Endothelial cell of umbilical vein (primary cell): ENCODE data around the gene FAM234B. TPM values are rescaled to one million over a fixed set of nuclear protein-coding genes. Genes with fewer than 3 reads are reported as not detected.

Source experiments
- BruUV-seq: library from RNA; stranded (reverse); fragments of 400-500 nt; replicated peaks from 2 replicates; lab custom pipeline; 2021; lab: Mats Ljungman, UMichigan
- CTCF ChIA-PET: fragments of 300-600, 350-600 bp; sonication (Branson Sonifier 250); formaldehyde crosslinking; loops from one replicate; lab custom pipeline; 2021; ENCODE audit warnings: antibody characterized with exemption, inconsistent platforms; lab: Charles Lee
- POLR2A ChIA-PET: fragments of 300-600, 350-600 bp; sonication (Branson Sonifier 250); formaldehyde crosslinking; loops from one replicate; lab custom pipeline; 2021; ENCODE audit warnings: antibody characterized with exemption, inconsistent platforms; lab: Charles Lee
- DNase-seq: peaks from one replicate; pipeline ENCODE4 v3.0.0-alpha.2; 2011; ENCODE audit warnings: low read depth, low spot score
- FAIRE-seq: peaks from 2 replicates; lab custom pipeline; 2011; peaks lifted over from hg19 to GRCh38; lab: Jason Lieb, UNC
- H2AFZ ChIP-seq: 2 replicates; pipeline ENCODE4 v1.6.0; 2012; ENCODE audit warnings: low read depth, low read length, control low read depth, inconsistent platforms
- H3K27ac ChIP-seq: 2 replicates; pipeline ENCODE4 v1.5.1; 2011; ENCODE audit warnings: low read depth, mild to moderate bottlenecking, control low read depth, low read length, moderate library complexity; ENCODE audit not compliant: insufficient read depth
- H3K27me3 ChIP-seq, 2 experiments: 2 replicates each; pipeline versions ENCODE4 v1.6.0 to v1.6.1; 2011; ENCODE audit warnings: low read length in 2 of 2, mixed read lengths in 1 of 2; ENCODE audit not compliant: control insufficient read depth in 2 of 2, insufficient read depth in 2 of 2
- H3K36me3 ChIP-seq, 2 experiments: 2 replicates in 1 of 2; 3 replicates in 1 of 2; pipeline ENCODE4 v1.5.1; 2011; ENCODE audit warnings: low read length in 2 of 2, mild to moderate bottlenecking in 1 of 2, moderate library complexity in 1 of 2; ENCODE audit not compliant: control insufficient read depth in 2 of 2, insufficient read depth in 2 of 2; ENCODE audit errors: extremely low read depth in 1 of 2
- H3K4me1 ChIP-seq: 3 replicates; pipeline ENCODE4 v1.5.1; 2011; ENCODE audit warnings: mild to moderate bottlenecking, low read length; ENCODE audit not compliant: control insufficient read depth, insufficient read depth; ENCODE audit errors: extremely low read depth
- H3K4me2 ChIP-seq: 2 replicates; pipeline ENCODE4 v1.6.1; 2011; ENCODE audit warnings: low read length, control low read depth, mixed read lengths; ENCODE audit not compliant: insufficient read depth
- H3K4me3 ChIP-seq, 3 experiments: fragments of 200-600 bp in 1 of 3; sonication (generic), shearing (Covaris generic) in 1 of 3; replicated peaks in 1 of 3; 2 replicates each; pipeline ENCODE4 v1.5.1; 2011 to 2016; ENCODE audit warnings: control low read depth in 3 of 3, low read length in 3 of 3, mild to moderate bottlenecking in 2 of 3, inconsistent platforms in 1 of 3, low read depth in 1 of 3, moderate library complexity in 1 of 3; ENCODE audit not compliant: insufficient read depth in 1 of 3
- H3K79me2 ChIP-seq: 2 replicates; pipeline ENCODE4 v1.6.0; 2012; ENCODE audit warnings: low read length, inconsistent platforms; ENCODE audit not compliant: control insufficient read depth, insufficient read depth
- H3K9ac ChIP-seq: replicated peaks from 2 replicates; pipeline ENCODE3; 2011; ENCODE audit warnings: low read length, control low read depth; ENCODE audit not compliant: insufficient read depth; ENCODE audit errors: extremely low read depth
- H3K9me1 ChIP-seq: replicated peaks from 3 replicates; pipeline ENCODE4 v1.6.0; 2011; ENCODE audit warnings: mild to moderate bottlenecking, low read length; ENCODE audit not compliant: control insufficient read depth, insufficient read depth; ENCODE audit errors: extremely low read depth
- H3K9me3 ChIP-seq: replicated peaks from 2 replicates; pipeline ENCODE4 v1.5.1; 2012; ENCODE audit warnings: low read length, inconsistent platforms; ENCODE audit not compliant: control insufficient read depth, insufficient read depth
- H4K20me1 ChIP-seq: replicated peaks from 2 replicates; pipeline ENCODE3; 2011; ENCODE audit warnings: mild to moderate bottlenecking, low read length; ENCODE audit not compliant: control insufficient read depth, insufficient read depth; ENCODE audit errors: extremely low read depth
- EZH2 ChIP-seq: IDR thresholded peaks from 2 replicates; pipeline ENCODE4 v1.6.1; 2012; ENCODE audit warnings: borderline replicate concordance, low read depth, mild to moderate bottlenecking, moderate library complexity, low read length, inconsistent platforms; ENCODE audit not compliant: severe bottlenecking
- GATA2 ChIP-seq: IDR thresholded peaks from 2 replicates; pipeline ENCODE4 v1.7.0; 2011; ENCODE audit warnings: low read depth, mild to moderate bottlenecking, moderate library complexity, mixed read lengths, low read length; ENCODE audit not compliant: insufficient read length, insufficient read depth
- MYC ChIP-seq: IDR thresholded peaks from one replicate; pipeline ENCODE4 v1.6.1; 2011; ENCODE audit warnings: mild to moderate bottlenecking, low read depth, low read length
- POLR2A ChIP-seq: IDR thresholded peaks from 2 replicates; pipeline ENCODE4 v1.6.1; 2012; ENCODE audit warnings: low read depth, mild to moderate bottlenecking, control low read depth, low read length
- POLR2AphosphoS5 ChIP-seq: IDR thresholded peaks from 2 replicates; pipeline ENCODE4 v1.6.1; 2012; ENCODE audit warnings: low read depth, mild to moderate bottlenecking, control low read depth, low read length, moderate library complexity; ENCODE audit not compliant: insufficient read depth
- dilution Hi-C: fragments of 300-500 bp; cut with MboI; formaldehyde crosslinking; loops from one replicate; pipeline ENCODE4 v1.15.0; 2019; ENCODE audit warnings: low sequenced_read_pairs; ENCODE audit not compliant: extremely low pct_ligation_motif_present
- intact Hi-C: fragments of 100-400 bp; cut with micrococcal nuclease; formaldehyde crosslinking; loops from one replicate; pipeline ENCODE4 v1.10.0; 2022
- polyA plus RNA-seq, 4 experiments: library from polyadenylated mRNA; depleted of rRNA in 3 of 4; stranded (reverse) in 3 of 4; unstranded in 1 of 4; fragments of >200 nt; gene quantifications; 2 replicates each; pipeline versions ENCODE4 v1.2.1 to v1.2.3, GENCODE V29; 2011 to 2012; ENCODE audit warnings: missing spikeins in 1 of 4
- total RNA-seq: library from RNA; stranded (reverse); gene quantifications from 2 replicates; pipeline ENCODE4 v1.2.3, GENCODE V29; 2021
- TF ChIP-seq, protein P1 (sequence below), 2 donors: IDR thresholded peaks; 1 replicate in 1 of 2; 2 replicates in 1 of 2; pipeline ENCODE4 v1.5.1; 2011; ENCODE audit warnings: low read length in 2 of 2, mild to moderate bottlenecking in 2 of 2, moderate library complexity in 2 of 2, control low read depth in 1 of 2, inconsistent platforms in 1 of 2, low read depth in 1 of 2; ENCODE audit not compliant: insufficient read depth in 1 of 2; ENCODE audit errors: extremely low read depth in 1 of 2

FAM234B gene
- total and polyA plus RNA-seq, 2 donors (not counting 3 experiments of a cell fraction or from before 2014, with no cell fraction given): 4.9 to 13.2 TPM

DNA sequence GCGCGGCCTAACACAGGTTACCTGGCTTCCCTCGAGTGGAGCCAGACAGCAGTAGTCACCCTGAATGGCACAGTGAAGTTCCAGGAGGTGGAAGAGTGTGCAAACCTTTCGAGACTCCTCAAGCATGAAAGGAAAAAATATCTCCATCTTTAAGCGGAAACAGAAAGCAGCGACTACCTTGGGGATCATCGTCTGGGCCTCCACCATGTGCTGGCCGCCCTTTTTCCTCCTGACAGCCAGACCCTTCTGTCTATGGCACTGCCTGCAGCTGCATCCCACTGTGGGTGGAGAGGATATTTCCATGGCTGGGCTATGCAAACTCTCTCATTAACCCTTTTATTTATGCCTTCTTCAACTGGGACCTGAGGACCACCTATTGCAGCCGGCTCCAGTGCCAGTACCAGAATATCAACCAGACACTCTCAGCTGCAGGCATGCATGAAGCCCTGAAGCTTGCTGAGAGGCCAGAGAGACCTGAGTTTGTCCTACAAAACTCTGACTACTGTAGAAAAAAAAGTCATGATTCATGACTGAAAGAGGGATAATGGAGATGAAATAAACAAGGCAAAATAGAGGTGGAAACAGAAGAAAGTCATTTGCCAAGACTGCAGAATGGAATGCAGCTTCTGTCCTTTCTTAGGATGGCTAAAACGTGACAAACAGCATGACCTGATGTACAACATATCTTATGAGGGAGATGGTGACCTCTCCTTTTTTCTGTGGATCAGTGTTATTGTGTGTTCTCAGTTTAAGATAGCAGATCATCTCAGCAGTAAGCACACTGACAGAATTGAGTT lies 41.7 kb upstream of the FAM234B start:
- ChIA-PET CTCF (interaction anchor here (0.8 to 0.9 kb wide), 2 partner anchors 206 to 210 kb away, joined by 3 to 4 read pairs; no protein-coding TSS in a partner anchor), POLR2A (no interaction called here)
- no peaks in the 10 kb centered on the region for H3K36me3 ChIP-seq
- TF ChIP-seq MYC: no peak
- TF ChIP-seq EZH2: no peak
- TF ChIP-seq, protein P1, sequence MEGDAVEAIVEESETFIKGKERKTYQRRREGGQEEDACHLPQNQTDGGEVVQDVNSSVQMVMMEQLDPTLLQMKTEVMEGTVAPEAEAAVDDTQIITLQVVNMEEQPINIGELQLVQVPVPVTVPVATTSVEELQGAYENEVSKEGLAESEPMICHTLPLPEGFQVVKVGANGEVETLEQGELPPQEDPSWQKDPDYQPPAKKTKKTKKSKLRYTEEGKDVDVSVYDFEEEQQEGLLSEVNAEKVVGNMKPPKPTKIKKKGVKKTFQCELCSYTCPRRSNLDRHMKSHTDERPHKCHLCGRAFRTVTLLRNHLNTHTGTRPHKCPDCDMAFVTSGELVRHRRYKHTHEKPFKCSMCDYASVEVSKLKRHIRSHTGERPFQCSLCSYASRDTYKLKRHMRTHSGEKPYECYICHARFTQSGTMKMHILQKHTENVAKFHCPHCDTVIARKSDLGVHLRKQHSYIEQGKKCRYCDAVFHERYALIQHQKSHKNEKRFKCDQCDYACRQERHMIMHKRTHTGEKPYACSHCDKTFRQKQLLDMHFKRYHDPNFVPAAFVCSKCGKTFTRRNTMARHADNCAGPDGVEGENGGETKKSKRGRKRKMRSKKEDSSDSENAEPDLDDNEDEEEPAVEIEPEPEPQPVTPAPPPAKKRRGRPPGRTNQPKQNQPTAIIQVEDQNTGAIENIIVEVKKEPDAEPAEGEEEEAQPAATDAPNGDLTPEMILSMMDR (IDR thresholded peaks at IDR 0.05; ENCODE audit: extremely low read depth in 1 of 2, insufficient read depth in 1 of 2, low read depth in 1 of 2, low read length in 2 of 2): no peak
- no peak for TF ChIP-seq POLR2AphosphoS5
- TF ChIP-seq GATA2: no peak
- no peak for TF ChIP-seq POLR2A
- H3K79me2 ChIP-seq: peaks cover 5% of the 10 kb centered on the region
- H4K20me1 ChIP-seq: no peaks in the 10 kb centered on the region
- DNase-seq (no peak), FAIRE-seq (no peak)
- intact Hi-C loops: no loop called here
- H3K4me1 ChIP-seq: peaks cover 22% of the 10 kb centered on the region
- H2AFZ ChIP-seq: no peak overlapping the region
- no TSS peak for BruUV-seq
- no peaks in the 10 kb centered on the region for H3K9me1 ChIP-seq
- no peak overlapping the region for H3K4me2 ChIP-seq
- H3K27me3 ChIP-seq: no peaks in the 10 kb centered on the region
- H3K9me3 ChIP-seq: no peaks in the 10 kb centered on the region
- H3K27ac ChIP-seq: no peak overlapping the region
- H3K9ac ChIP-seq: no peak overlapping the region
- H3K4me3 ChIP-seq: no peak overlapping the region
- dilution Hi-C loops: no loop called here
